Fibroblast of gingiva (primary cell): Measurements from ENCODE around the gene SYCP3.
"Not testable (repeated sequence)": the region's sequence is repeated elsewhere in the genome, so short reads cannot be mapped to it uniquely, and the experiment has no call there.

Source experiments
- DNase-seq: peaks from one replicate; pipeline ENCODE4 v3.0.0-alpha.2; 2011; ENCODE audit warnings: low read depth

Gene SYCP3

GRCh38 chr12:101759396-101760047 lies 20.3 kb upstream of the SYCP3 start:
- no peak for DNase-seq

GRCh38 chr12:101750152-101750551 lies 10.9 kb upstream of the SYCP3 start:
- no peak for DNase-seq

GRCh38 chr12:101749657-101750056 lies 10.4 kb upstream of the SYCP3 start:
- DNase-seq = no peak

DNA sequence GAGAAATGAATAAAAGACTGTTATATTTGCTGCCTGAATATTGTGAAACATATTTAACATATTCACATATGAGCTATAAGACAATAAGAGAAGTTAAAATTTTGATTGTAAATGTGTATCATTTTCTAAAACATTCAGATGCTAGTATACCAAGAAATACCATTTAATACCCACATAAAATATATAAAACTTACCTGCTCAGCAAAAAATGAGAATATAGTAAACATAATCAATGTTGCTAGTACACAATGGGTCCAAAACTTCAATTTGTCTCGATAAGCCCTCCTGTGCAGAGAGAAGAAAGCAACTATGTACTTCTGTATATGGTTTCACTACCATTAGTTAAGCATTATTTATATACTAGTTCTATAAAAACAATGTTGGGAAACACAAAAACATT lies 9.6 kb upstream of the SYCP3 start:
- no peak for DNase-seq

DNA sequence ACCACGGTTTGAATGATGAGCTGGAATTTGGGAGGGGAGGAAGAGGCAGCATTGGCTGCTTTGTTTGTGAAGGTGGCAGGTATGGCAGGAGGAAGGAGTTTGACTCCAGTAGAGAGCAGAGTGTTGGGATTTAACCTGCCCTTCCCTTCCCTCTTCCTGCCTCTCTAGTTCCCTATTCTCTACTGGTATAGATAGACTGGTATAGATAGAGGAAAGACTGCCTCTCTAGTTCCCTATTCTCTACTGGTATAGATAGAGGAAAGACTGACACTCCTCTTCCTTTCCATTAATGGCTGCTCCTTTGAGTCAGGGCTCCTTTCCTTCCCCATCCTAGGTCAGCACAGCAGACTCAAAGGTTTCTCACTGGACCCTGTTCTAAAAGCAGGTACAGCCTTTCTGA lies 8.4 kb upstream of the SYCP3 start:
- DNase-seq = no peak

DNA sequence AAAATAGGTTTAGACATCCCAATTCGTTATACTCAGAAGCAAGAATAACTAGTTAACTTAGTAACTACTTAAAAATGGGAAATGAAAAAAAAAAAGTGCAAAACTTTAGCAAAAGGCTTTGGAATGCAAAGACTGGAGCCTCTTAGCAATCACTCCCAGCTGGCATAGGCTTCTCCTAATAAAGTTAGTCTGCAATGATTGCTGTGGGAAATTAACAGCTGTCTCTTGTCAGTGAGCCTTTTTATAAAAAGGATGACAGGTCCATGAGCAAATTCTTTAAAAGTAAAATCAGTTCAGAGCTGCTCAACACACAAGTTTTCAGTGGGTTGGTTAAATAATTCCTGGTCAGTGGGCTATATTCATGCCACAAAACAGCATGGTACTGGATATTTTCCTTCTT lies 7.4 kb upstream of the SYCP3 start:
- no peak for DNase-seq

GRCh38 chr12:101746196-101746595 lies 6.9 kb upstream of the SYCP3 start:
- DNase-seq = no peak

GRCh38 chr12:101745481-101745880 lies 6.2 kb upstream of the SYCP3 start:
- no peak for DNase-seq

- no peak for DNase-seq
Observed at GRCh38 chr12:101743724-101744472, 4.6 kb upstream of the SYCP3 start.

- DNase-seq = no peak
Observed at GRCh38 chr12:101743242-101743641, 4.0 kb upstream of the SYCP3 start.

- DNase-seq = no peak
Observed at GRCh38 chr12:101740980-101741379, 1.7 kb upstream of the SYCP3 start.

DNA sequence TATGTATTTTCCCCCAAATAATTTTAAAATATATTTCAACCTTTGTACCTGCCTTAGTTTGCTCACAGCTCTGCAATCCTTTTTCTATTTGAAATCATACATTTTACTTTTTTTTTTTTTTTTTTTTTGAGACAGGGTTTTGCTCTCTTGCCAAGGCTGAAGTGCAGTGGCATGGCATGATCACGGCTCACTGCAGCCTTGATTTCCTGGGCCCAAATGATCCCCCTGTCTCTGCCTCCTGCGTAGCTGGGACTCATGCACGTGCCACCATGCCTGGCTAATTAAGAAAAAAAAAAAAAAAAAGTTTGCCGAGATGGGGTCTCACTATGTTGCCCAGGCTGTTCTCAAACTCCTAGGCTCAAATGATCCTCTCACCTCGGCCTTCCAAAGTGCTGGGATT lies 1.3 kb upstream of the SYCP3 start:
- DNase-seq = no peak

GRCh38 chr12:101737476-101737875 lies 1.8 kb downstream of the SYCP3 start:
- no peak for DNase-seq

DNA sequence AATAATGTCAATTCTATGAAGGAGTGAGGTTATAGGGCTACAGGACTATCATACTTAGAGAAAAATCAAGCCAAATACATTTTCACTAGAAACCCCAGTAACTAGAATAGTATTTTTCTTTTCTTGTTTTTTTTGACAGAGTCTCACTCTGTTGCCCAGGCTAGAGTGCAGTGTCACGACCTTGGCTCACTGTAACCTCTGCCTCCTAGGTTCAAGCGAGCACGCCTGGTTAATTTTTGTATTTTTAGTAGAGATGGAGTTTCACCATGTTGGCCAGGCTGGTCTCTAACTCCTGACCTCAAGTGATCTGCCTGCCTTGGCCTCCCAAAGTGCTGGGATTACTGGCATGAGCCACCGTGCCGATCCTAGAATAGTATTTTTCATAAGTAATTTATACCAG lies 4.8 kb downstream of the SYCP3 start:
- not testable (repeated sequence) for DNase-seq

- no peak for DNase-seq
Observed at GRCh38 chr12:101733166-101733565, 6.1 kb downstream of the SYCP3 start.

GRCh38 chr12:101732318-101732717 lies 6.9 kb downstream of the SYCP3 start:
- no peak for DNase-seq

DNA sequence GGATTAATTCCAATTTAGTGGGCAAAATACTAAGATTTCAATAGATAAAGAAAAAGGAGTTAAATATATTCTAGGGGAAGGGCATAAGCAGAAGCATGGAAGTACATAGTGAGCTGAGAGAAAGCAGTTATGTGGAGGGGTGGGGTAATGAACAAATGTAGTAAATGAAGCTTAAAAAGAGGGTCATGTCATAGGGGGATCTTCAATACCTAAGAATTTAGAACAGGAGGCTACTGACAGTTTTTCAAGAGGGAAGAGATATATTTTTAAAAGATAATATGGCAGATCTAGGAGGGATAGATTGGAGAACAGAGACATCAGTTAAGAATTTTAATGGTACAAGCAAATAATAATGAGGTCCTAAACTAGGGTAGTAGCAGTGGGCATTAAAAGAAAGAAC lies 9.4 kb downstream of the SYCP3 start:
- DNase-seq = no peak

DNA sequence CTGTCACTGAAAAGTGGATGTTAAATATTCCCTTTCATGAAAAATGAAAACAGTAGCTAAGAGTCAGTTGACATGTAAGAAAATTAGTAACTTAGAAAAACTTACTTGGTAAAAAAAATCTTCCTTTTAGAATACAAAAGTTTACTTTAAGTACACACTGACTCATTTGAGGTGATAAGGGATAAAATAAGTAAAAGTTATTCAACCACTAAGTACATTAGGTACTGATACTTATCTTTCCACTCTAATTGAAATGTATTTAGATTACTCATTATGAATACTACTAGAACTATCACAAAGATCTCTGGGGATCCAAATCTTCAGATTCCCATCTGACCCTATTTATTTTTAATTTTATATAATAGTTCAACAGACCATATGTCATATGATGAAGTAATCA lies 12.2 kb downstream of the SYCP3 start:
- DNase-seq = no peak

GRCh38 chr12:101722392-101722791 lies 16.9 kb downstream of the SYCP3 start:
- DNase-seq = no peak

DNA sequence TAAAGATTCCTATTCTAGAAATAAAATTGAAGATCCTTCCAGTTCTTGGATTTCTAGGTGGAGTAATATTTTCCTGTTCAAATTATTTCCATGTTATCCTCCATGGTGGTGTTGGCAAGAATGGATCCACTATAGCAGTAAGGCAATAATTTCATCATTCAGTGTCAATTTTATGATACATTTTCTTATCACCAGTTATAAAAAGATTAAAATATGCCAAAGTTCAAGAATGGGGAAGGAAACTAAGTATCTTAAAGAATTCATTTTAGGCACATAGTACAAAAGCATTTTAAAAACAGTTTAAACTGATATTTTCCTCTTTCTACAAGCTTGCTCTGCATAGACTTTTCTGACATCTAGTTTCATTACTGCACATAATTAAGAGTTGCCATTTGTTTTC lies 19.1 kb downstream of the SYCP3 start:
- no peak for DNase-seq

- DNase-seq = peak; percentile 38
Observed at GRCh38 chr12:101719566-101719965, 19.7 kb downstream of the SYCP3 start.

DNA sequence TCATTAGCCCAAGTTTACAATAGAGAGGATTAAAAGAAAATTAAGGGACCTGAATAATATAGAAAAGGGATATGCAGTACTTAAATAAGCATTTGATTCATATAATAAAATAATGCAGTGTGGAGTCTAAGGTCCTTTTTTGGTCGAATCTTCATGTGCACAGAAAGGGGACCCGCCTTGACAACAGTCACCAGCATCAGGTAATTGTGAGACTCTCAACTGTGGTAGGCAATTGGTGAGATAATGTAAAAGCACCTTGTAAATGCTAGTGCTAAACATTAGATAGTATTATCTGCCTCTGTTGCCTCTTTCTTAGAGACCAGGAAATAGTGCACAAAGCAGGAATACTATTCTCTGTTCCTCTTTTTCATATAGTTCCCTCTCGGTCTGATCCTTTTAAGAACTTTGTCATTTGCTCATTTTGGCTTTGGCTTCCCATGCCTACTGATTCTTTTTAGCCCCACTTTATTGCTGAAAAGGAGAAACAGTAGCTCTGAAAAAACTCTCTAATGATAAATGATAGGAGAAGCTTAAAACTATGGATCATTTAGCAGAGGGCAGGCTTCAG lies 24.3 kb downstream of the SYCP3 start:
- DNase-seq = no peak

DNA sequence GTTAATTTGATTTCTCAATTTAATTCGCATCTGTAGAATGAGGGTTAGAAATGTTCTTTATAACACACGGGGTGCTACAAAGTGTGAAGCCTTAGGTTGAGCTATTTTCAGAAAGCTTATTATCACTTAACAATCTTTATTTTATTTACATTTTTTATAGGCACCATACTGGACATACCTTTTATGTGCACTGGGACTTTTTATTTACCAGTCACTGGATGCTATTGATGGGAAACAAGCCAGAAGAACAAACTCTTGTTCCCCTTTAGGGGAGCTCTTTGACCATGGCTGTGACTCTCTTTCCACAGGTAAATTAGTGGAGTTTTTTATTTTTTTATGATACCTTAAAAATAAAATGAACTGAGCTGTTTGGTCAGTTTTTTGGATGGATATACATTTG lies 25.3 kb downstream of the SYCP3 start:
- DNase-seq = no peak
